ENCODE measurements around the gene CHID1. TPM values are rescaled to one million over a fixed set of nuclear protein-coding genes. Genes with fewer than 3 reads are reported as not detected.

CHID1 gene
- total RNA-seq, 1 donor from 2014 or later = 29.5 TPM

GRCh38 chr11:933142-933851, 22.7 kb upstream of the CHID1 start:
- DNase-seq (ENCODE audit: low read depth in 2 of 2) = peak in 1 of 2 donors; percentile 24

GRCh38 chr11:932435-932834, 21.8 kb upstream of the CHID1 start:
- peak in 1 of 2 donors; percentile 75 for DNase-seq (ENCODE audit: low read depth in 2 of 2)

- DNase-seq (ENCODE audit: low read depth in 2 of 2) = peak in 1 of 2 donors; percentile 90
Measured at GRCh38 chr11:931385-931784, 20.8 kb upstream of the CHID1 start.

- DNase-seq (ENCODE audit: low read depth in 2 of 2) = no peak
Measured at GRCh38 chr11:929405-929804, 18.8 kb upstream of the CHID1 start.

GRCh38 chr11:928786-929185, 18.2 kb upstream of the CHID1 start:
- no peak for DNase-seq (ENCODE audit: low read depth in 2 of 2)

- no peak for DNase-seq (ENCODE audit: low read depth in 2 of 2)
Measured at GRCh38 chr11:927871-928270, 17.3 kb upstream of the CHID1 start.

GRCh38 chr11:926341-926916, 15.8 kb upstream of the CHID1 start:
- peak; percentile 62 to 90 for DNase-seq (ENCODE audit: low read depth in 2 of 2)

- DNase-seq (ENCODE audit: low read depth in 2 of 2) = peak; percentile 66 to 91
Measured at GRCh38 chr11:925496-926301, 15.1 kb upstream of the CHID1 start, which contains the start of gene AP2A2. Gene AP2A2, plus strand, starts transcription at chr11:925870. Its CDS starts 152 bp downstream, at chr11:926022.

- DNase-seq (ENCODE audit: low read depth in 2 of 2) = no peak
Measured at GRCh38 chr11:925158-925495, 14.5 kb upstream of the CHID1 start.

GRCh38 chr11:924406-925157, 14.0 kb upstream of the CHID1 start:
- DNase-seq (ENCODE audit: low read depth in 2 of 2) = peak; percentile 23 to 56

GRCh38 chr11:923691-924405, 13.2 kb upstream of the CHID1 start:
- DNase-seq (ENCODE audit: low read depth in 2 of 2) = no peak

GRCh38 chr11:921921-922678, 11.5 kb upstream of the CHID1 start:
- no peak for DNase-seq (ENCODE audit: low read depth in 2 of 2)

GRCh38 chr11:917426-917825, 6.8 kb upstream of the CHID1 start:
- DNase-seq (ENCODE audit: low read depth in 2 of 2) = no peak

GRCh38 chr11:914747-915501, 4.3 kb upstream of the CHID1 start:
- peak; percentile 37 to 46 for DNase-seq (ENCODE audit: low read depth in 2 of 2)

- DNase-seq (ENCODE audit: low read depth in 2 of 2) = no peak
Measured at GRCh38 chr11:914204-914603, 3.6 kb upstream of the CHID1 start.

GRCh38 chr11:913043-913442, 2.4 kb upstream of the CHID1 start:
- DNase-seq (ENCODE audit: low read depth in 2 of 2) = no peak

GRCh38 chr11:912266-912665, 1.7 kb upstream of the CHID1 start:
- no peak for DNase-seq (ENCODE audit: low read depth in 2 of 2)

GRCh38 chr11:911890-912219, 1.2 kb upstream of the CHID1 start:
- no peak for DNase-seq (ENCODE audit: low read depth in 2 of 2)

- peak in 1 of 2 donors; percentile 56 for DNase-seq (ENCODE audit: low read depth in 2 of 2)
Measured at GRCh38 chr11:911031-911889, 650 bp upstream of the CHID1 start.

Data from dermis microvascular lymphatic vessel endothelial cell (primary cell).